K562 (cell line): Measurements from ENCODE around the gene MFSD6. TPM values are rescaled to one million over a fixed set of nuclear protein-coding genes. Genes with fewer than 3 reads are reported as not detected.

Experiments used
- polyA plus RNA-seq, 8 experiments: library from polyadenylated mRNA; depleted of rRNA in 4 of 8; stranded (reverse) in 5 of 8; unstranded in 3 of 8; fragments of >200 nt; fragmentation: Nextera tagmentation in 2 of 8; fragmentation: Illumina TruSeq in 1 of 8; extraction: Ambion mirVana in 2 of 8; extraction: Trizol in 1 of 8; gene quantifications; 2 replicates each; pipeline versions ENCODE4 v1.2.1 to v1.2.3, GENCODE V29; 2011 to 2014; ENCODE audit warnings: inconsistent platforms in 1 of 8, missing spikeins in 1 of 8
- total RNA-seq, 7 experiments: library from RNA; depleted of rRNA in 6 of 7; stranded (reverse); fragments of >200 nt in 6 of 7; fragmentation: Illumina TruSeq in 2 of 7; extraction: Trizol in 2 of 7; gene quantifications; 2 replicates each; pipeline versions ENCODE4 v1.2.1 to v1.2.3, GENCODE V29; 2011 to 2021; ENCODE audit warnings: low replicate concordance in 1 of 7
- TF ChIP-seq, protein P1 (sequence below): fragments of 450-650 bp; IDR thresholded peaks from 2 replicates; pipeline ENCODE4 v1.6.1; 2016; ENCODE audit warnings: mild to moderate bottlenecking, moderate library complexity

The MFSD6 gene
- total and polyA plus RNA-seq, 9 of the 15 experiments (the other 6 are each of a cell fraction or from before 2014, with no cell fraction given): 1.1 to 7.9 (median 4.4) TPM

DNA sequence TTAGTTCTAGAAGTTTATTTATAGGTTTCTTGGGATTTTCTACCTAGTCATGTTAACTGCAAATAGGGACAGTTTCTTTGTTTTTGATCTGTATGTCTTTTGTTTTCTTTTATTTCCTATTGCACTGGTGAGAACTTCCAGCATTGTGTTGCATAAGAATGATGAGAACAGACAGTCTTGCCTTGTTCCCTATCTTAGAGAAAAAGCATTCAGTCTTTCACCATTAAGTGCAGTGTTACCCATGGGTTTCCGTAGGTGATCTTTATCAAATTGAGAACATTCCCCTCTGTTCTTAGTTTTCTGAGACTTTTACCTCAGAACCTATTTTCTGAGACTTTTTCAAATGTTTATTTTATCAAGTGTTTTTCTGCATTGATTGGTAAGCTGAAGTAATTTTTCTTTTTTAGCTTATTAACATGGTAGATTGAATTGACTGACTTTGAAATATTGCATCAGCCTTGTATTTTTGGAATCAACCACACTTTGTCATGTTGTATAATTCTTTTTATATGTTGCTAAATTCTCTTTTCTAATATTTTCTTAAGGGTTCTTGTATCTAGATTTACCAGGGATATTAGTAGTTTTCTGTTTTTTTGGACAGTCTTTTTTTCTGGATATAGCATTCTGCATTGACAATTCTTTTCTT, 17.2 kb downstream of the MFSD6 start (continued):
- TF ChIP-seq, protein P1, sequence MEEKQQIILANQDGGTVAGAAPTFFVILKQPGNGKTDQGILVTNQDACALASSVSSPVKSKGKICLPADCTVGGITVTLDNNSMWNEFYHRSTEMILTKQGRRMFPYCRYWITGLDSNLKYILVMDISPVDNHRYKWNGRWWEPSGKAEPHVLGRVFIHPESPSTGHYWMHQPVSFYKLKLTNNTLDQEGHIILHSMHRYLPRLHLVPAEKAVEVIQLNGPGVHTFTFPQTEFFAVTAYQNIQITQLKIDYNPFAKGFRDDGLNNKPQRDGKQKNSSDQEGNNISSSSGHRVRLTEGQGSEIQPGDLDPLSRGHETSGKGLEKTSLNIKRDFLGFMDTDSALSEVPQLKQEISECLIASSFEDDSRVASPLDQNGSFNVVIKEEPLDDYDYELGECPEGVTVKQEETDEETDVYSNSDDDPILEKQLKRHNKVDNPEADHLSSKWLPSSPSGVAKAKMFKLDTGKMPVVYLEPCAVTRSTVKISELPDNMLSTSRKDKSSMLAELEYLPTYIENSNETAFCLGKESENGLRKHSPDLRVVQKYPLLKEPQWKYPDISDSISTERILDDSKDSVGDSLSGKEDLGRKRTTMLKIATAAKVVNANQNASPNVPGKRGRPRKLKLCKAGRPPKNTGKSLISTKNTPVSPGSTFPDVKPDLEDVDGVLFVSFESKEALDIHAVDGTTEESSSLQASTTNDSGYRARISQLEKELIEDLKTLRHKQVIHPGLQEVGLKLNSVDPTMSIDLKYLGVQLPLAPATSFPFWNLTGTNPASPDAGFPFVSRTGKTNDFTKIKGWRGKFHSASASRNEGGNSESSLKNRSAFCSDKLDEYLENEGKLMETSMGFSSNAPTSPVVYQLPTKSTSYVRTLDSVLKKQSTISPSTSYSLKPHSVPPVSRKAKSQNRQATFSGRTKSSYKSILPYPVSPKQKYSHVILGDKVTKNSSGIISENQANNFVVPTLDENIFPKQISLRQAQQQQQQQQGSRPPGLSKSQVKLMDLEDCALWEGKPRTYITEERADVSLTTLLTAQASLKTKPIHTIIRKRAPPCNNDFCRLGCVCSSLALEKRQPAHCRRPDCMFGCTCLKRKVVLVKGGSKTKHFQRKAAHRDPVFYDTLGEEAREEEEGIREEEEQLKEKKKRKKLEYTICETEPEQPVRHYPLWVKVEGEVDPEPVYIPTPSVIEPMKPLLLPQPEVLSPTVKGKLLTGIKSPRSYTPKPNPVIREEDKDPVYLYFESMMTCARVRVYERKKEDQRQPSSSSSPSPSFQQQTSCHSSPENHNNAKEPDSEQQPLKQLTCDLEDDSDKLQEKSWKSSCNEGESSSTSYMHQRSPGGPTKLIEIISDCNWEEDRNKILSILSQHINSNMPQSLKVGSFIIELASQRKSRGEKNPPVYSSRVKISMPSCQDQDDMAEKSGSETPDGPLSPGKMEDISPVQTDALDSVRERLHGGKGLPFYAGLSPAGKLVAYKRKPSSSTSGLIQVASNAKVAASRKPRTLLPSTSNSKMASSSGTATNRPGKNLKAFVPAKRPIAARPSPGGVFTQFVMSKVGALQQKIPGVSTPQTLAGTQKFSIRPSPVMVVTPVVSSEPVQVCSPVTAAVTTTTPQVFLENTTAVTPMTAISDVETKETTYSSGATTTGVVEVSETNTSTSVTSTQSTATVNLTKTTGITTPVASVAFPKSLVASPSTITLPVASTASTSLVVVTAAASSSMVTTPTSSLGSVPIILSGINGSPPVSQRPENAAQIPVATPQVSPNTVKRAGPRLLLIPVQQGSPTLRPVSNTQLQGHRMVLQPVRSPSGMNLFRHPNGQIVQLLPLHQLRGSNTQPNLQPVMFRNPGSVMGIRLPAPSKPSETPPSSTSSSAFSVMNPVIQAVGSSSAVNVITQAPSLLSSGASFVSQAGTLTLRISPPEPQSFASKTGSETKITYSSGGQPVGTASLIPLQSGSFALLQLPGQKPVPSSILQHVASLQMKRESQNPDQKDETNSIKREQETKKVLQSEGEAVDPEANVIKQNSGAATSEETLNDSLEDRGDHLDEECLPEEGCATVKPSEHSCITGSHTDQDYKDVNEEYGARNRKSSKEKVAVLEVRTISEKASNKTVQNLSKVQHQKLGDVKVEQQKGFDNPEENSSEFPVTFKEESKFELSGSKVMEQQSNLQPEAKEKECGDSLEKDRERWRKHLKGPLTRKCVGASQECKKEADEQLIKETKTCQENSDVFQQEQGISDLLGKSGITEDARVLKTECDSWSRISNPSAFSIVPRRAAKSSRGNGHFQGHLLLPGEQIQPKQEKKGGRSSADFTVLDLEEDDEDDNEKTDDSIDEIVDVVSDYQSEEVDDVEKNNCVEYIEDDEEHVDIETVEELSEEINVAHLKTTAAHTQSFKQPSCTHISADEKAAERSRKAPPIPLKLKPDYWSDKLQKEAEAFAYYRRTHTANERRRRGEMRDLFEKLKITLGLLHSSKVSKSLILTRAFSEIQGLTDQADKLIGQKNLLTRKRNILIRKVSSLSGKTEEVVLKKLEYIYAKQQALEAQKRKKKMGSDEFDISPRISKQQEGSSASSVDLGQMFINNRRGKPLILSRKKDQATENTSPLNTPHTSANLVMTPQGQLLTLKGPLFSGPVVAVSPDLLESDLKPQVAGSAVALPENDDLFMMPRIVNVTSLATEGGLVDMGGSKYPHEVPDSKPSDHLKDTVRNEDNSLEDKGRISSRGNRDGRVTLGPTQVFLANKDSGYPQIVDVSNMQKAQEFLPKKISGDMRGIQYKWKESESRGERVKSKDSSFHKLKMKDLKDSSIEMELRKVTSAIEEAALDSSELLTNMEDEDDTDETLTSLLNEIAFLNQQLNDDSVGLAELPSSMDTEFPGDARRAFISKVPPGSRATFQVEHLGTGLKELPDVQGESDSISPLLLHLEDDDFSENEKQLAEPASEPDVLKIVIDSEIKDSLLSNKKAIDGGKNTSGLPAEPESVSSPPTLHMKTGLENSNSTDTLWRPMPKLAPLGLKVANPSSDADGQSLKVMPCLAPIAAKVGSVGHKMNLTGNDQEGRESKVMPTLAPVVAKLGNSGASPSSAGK: no peak
- TF ChIP-seq, all 486 proteins: peak for 13
